Mammary epithelial cell (primary cell): ENCODE results near the gene MPP1.

Source experiments
- CTCF ChIP-seq, 2 donors: IDR thresholded peaks in 1 of 2; conservative IDR thresholded peaks in 1 of 2; 2 replicates each; pipeline ENCODE4 v1.5.1; 2011 to 2012; ENCODE audit warnings: inconsistent platforms in 2 of 2, low read length in 2 of 2, mild to moderate bottlenecking in 2 of 2, control low read depth in 1 of 2, low read depth in 1 of 2; ENCODE audit not compliant: insufficient read depth in 1 of 2; ENCODE audit errors: extremely low read depth in 1 of 2
- EZH2 ChIP-seq: IDR thresholded peaks from 2 replicates; pipeline ENCODE4 v1.6.1; 2012; ENCODE audit warnings: low read length, inconsistent platforms, borderline replicate concordance

- TF ChIP-seq CTCF (conservative IDR thresholded peaks at IDR 0.05 in 1 of 2, IDR thresholded peaks at IDR 0.05 in 1 of 2; ENCODE audit: extremely low read depth in 1 of 2, insufficient read depth in 1 of 2, low read depth in 1 of 2, low read length in 2 of 2) = no peak
- no peak for TF ChIP-seq EZH2
Observed at GRCh38 chrX:154791939-154792338, 13.3 kb downstream of the MPP1 start.
